ENCODE results near the gene WIZ.

WIZ gene

GRCh38 chr19:15378534-15379082 is 71.1 kb downstream of the WIZ start:
- DNase-seq (ENCODE audit: low read depth): no peak

DNA sequence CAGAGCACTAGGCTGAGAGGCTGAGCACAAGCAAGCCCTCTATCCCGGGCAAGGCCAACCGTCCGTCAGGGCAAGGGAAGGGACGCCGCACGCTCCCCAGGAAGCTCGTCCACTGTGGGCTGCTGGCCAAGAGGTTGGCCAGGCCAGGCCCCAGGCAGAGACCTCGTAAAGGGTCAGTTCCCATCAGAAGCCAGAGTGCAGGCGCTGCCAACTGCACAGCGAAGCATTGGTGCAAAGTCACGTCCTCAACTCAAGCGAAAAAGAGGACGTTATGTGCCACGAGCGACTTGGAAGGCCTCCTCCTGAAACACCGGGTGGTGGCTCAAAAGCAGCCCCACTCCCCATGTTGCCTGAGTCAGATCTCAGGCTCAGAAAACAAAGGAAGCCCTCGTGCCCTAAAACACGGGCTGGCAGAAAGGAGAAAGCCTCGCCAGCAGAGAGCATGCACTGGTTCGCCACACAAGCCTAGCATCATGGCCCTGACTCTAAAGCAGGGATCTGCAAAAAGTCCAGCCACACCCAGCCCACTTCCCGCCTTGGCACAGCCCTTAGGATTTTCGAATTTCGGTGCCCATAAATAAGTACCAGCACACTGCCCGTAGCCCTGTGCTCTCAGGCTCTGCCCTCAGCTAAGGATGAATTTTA is 74.8 kb downstream of the WIZ start:
- no peak for DNase-seq (ENCODE audit: low read depth)

- DNase-seq (ENCODE audit: low read depth): no peak
These were observed 75.6 kb downstream of the WIZ start for GRCh38 chr19:15374105-15374651.

- no peak for DNase-seq (ENCODE audit: low read depth)
These were observed 76.1 kb downstream of the WIZ start for GRCh38 chr19:15373644-15374043.

DNA sequence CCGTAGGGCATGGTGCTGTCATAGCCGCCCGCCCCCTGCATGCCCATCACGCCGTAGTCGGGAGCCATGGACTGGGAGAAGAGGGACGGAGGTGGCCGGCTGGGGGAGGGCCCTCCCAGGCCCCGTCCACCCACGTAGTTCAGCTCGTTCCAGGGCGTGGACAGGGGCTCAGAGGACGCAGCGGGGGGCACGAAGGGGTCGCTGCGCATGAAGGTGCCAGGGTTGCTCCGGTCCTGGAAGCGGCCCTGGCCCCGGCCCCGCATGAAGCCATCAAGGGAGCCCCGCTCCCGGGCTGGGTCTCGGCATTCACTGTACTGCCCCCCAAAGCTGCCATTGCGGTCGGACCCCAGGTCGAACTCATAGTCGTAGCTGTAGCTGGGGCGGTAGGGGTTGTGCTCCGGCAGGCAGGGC is 76.9 kb downstream of the WIZ start:
- DNase-seq (ENCODE audit: low read depth): no peak

GRCh38 chr19:15372470-15372869 is 77.3 kb downstream of the WIZ start:
- DNase-seq (ENCODE audit: low read depth): no peak

DNA sequence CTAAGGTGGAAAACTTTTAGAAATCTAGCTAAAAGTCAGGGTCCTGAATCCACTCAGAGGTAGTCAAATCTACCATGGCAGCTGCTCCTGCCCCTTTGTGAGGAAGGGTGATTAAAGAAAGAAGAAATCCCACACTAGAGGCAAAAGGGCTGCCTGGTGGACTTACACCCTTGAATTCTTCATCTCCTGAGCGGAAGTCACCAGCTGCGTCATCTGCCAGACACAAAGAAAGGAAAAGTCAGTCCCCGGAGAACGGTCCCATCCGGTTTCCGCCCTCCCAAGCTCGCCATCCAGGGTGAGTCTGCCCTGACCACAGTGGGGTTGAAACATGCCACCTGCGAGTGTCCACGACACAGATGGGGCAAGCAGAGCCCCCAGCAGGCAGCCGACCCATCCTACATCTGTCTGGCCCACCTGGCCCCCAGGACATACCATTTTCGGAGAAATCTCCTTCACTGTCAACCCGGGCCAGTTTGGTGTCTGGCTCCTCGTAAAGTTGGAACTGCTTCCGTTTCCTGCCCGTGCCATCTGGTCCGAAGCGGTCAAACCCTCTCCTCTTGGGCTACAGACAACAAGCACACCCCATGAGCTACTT is 77.9 kb downstream of the WIZ start:
- no peak for DNase-seq (ENCODE audit: low read depth)

GRCh38 chr19:15371119-15371518 is 78.6 kb downstream of the WIZ start:
- no peak for DNase-seq (ENCODE audit: low read depth)

Data from stimulated activated CD8-positive, alpha-beta memory T cell treated with anti-CD3 and anti-CD28 coated beads, Interleukin-12 subunit alpha, Interleukin-12 subunit beta, amount 100 ng/mL, for 1 hour (primary cell).